ENCODE data around the gene ZBTB1.

- TF ChIP-seq CTCF (IDR thresholded peaks at IDR 0.05) (no peak), POLR2AphosphoS5 (IDR thresholded peaks at IDR 0.05) (no peak), POLR2A (IDR thresholded peaks at IDR 0.05) (no peak)
Observed at GRCh38 chr14:64509036-64509435, 4.5 kb downstream of the ZBTB1 start.

All from breast epithelium (tissue), 3 donors.